ENCODE results near the gene TM4SF18.

TM4SF18 gene

GRCh38 chr3:149373235-149374125 lies 40.0 kb upstream of the TM4SF18 start:
- Mint-ChIP-seq H3K36me3 (no peaks in the 10 kb centered on the region), H3K27ac (no peak overlapping the region), H3K27me3 (peaks cover 6% of the 10 kb centered on the region), H3K4me3 (no peak overlapping the region), H3K9me3 (no peaks in the 10 kb centered on the region), H3K4me1 (no peaks in the 10 kb centered on the region)
- CTCF ChIA-PET: no interaction called here
- no peak for DNase-seq

GRCh38 chr3:149371723-149372114 lies 38.3 kb upstream of the TM4SF18 start:
- no peaks in the 10 kb centered on the region for H3K27me3 Mint-ChIP-seq
- no peaks in the 10 kb centered on the region for H3K4me1 Mint-ChIP-seq
- H3K36me3 Mint-ChIP-seq: no peaks in the 10 kb centered on the region
- H3K4me3 Mint-ChIP-seq: no peak overlapping the region
- H3K27ac Mint-ChIP-seq: no peak overlapping the region
- no peak for DNase-seq
- H3K9me3 Mint-ChIP-seq: no peaks in the 10 kb centered on the region
- CTCF ChIA-PET: no interaction called here

GRCh38 chr3:149371001-149371722 lies 37.7 kb upstream of the TM4SF18 start:
- H3K9me3 Mint-ChIP-seq: no peaks in the 10 kb centered on the region
- no peaks in the 10 kb centered on the region for H3K27me3 Mint-ChIP-seq
- no peaks in the 10 kb centered on the region for H3K36me3 Mint-ChIP-seq
- H3K4me1 Mint-ChIP-seq: no peaks in the 10 kb centered on the region
- no peak overlapping the region for H3K27ac Mint-ChIP-seq
- CTCF ChIA-PET: no interaction called here
- no peak overlapping the region for H3K4me3 Mint-ChIP-seq
- no peak for DNase-seq

GRCh38 chr3:149369991-149370866 lies 36.8 kb upstream of the TM4SF18 start:
- Mint-ChIP-seq H3K36me3 (no peaks in the 10 kb centered on the region), H3K4me1 (no peaks in the 10 kb centered on the region), H3K27me3 (no peaks in the 10 kb centered on the region), H3K9me3 (no peaks in the 10 kb centered on the region), H3K4me3 (no peak overlapping the region), H3K27ac (no peak overlapping the region)
- CTCF ChIA-PET: no interaction called here
- DNase-seq: no peak

- Mint-ChIP-seq H3K9me3 (no peaks in the 10 kb centered on the region), H3K4me3 (no peak overlapping the region), H3K27ac (no peak overlapping the region), H3K27me3 (no peaks in the 10 kb centered on the region), H3K36me3 (no peaks in the 10 kb centered on the region), H3K4me1 (no peaks in the 10 kb centered on the region)
- DNase-seq: no peak
- CTCF ChIA-PET: no interaction called here
Measured at GRCh38 chr3:149368674-149369497, 35.5 kb upstream of the TM4SF18 start.

- CTCF ChIA-PET: no interaction called here
- Mint-ChIP-seq H3K27ac (no peak overlapping the region), H3K27me3 (no peaks in the 10 kb centered on the region), H3K36me3 (no peaks in the 10 kb centered on the region), H3K9me3 (no peaks in the 10 kb centered on the region), H3K4me1 (no peaks in the 10 kb centered on the region), H3K4me3 (no peak overlapping the region)
- no peak for DNase-seq
Measured at GRCh38 chr3:149368201-149368673, 34.8 kb upstream of the TM4SF18 start.

GRCh38 chr3:149366941-149367840 lies 33.8 kb upstream of the TM4SF18 start:
- Mint-ChIP-seq H3K4me3 (no peak overlapping the region), H3K27ac (no peak overlapping the region), H3K36me3 (no peaks in the 10 kb centered on the region), H3K27me3 (no peaks in the 10 kb centered on the region), H3K9me3 (no peaks in the 10 kb centered on the region), H3K4me1 (no peaks in the 10 kb centered on the region)
- CTCF ChIA-PET: no interaction called here
- DNase-seq: no peak

- CTCF ChIA-PET: no interaction called here
- Mint-ChIP-seq H3K9me3 (no peaks in the 10 kb centered on the region), H3K27me3 (no peaks in the 10 kb centered on the region), H3K4me3 (no peak overlapping the region), H3K4me1 (no peaks in the 10 kb centered on the region), H3K36me3 (no peaks in the 10 kb centered on the region), H3K27ac (no peak overlapping the region)
- DNase-seq: no peak
Measured at GRCh38 chr3:149366031-149366430, 32.6 kb upstream of the TM4SF18 start.

GRCh38 chr3:149364624-149365023 lies 31.2 kb upstream of the TM4SF18 start:
- Mint-ChIP-seq H3K4me3 (no peak overlapping the region), H3K27me3 (no peaks in the 10 kb centered on the region), H3K36me3 (no peaks in the 10 kb centered on the region), H3K9me3 (no peaks in the 10 kb centered on the region), H3K27ac (no peak overlapping the region), H3K4me1 (no peaks in the 10 kb centered on the region)
- DNase-seq: no peak
- CTCF ChIA-PET: no interaction called here

- Mint-ChIP-seq H3K27me3 (no peaks in the 10 kb centered on the region), H3K4me3 (no peak overlapping the region), H3K36me3 (no peaks in the 10 kb centered on the region), H3K27ac (no peak overlapping the region), H3K4me1 (no peaks in the 10 kb centered on the region), H3K9me3 (no peaks in the 10 kb centered on the region)
- CTCF ChIA-PET: no interaction called here
- no peak for DNase-seq
Measured at GRCh38 chr3:149363053-149363452, 29.6 kb upstream of the TM4SF18 start.

GRCh38 chr3:149362366-149362765 lies 28.9 kb upstream of the TM4SF18 start:
- no peaks in the 10 kb centered on the region for H3K27me3 Mint-ChIP-seq
- no peaks in the 10 kb centered on the region for H3K4me1 Mint-ChIP-seq
- no peak overlapping the region for H3K4me3 Mint-ChIP-seq
- H3K36me3 Mint-ChIP-seq: no peaks in the 10 kb centered on the region
- H3K9me3 Mint-ChIP-seq: no peaks in the 10 kb centered on the region
- no peak for DNase-seq
- CTCF ChIA-PET: no interaction called here
- H3K27ac Mint-ChIP-seq: no peak overlapping the region

- Mint-ChIP-seq H3K36me3 (no peaks in the 10 kb centered on the region), H3K4me3 (no peak overlapping the region), H3K27me3 (peaks cover 5% of the 10 kb centered on the region), H3K9me3 (no peaks in the 10 kb centered on the region), H3K4me1 (no peaks in the 10 kb centered on the region), H3K27ac (no peak overlapping the region)
- CTCF ChIA-PET: interaction anchor here (2.1 kb wide), 1 partner anchor 14 kb away, joined by 4 read pairs; no protein-coding TSS in a partner anchor
- DNase-seq: no peak
Measured at GRCh38 chr3:149356630-149357029, 23.2 kb upstream of the TM4SF18 start.

GRCh38 chr3:149356044-149356592 lies 22.7 kb upstream of the TM4SF18 start:
- no peak overlapping the region for H3K4me3 Mint-ChIP-seq
- H3K27me3 Mint-ChIP-seq: peaks cover 5% of the 10 kb centered on the region
- no peaks in the 10 kb centered on the region for H3K36me3 Mint-ChIP-seq
- no peaks in the 10 kb centered on the region for H3K9me3 Mint-ChIP-seq
- DNase-seq: no peak
- H3K27ac Mint-ChIP-seq: no peak overlapping the region
- CTCF ChIA-PET: interaction anchor here (2.1 kb wide), 1 partner anchor 13 kb away, joined by 4 read pairs; no protein-coding TSS in a partner anchor
- H3K4me1 Mint-ChIP-seq: no peaks in the 10 kb centered on the region
